ENCODE data around the gene SELL.
"Not testable (repeated sequence)": the region's sequence is repeated elsewhere in the genome, so short reads cannot be mapped to it uniquely, and the experiment has no call there.

- TF ChIP-seq CTCF, EZH2 (IDR thresholded peaks at IDR 0.05): not testable (repeated sequence)
These were observed 52.6 kb downstream of the SELL start for GRCh38 chr1:169658777-169659176.
